ENCODE measurements around the gene FNDC3A. TPM values are rescaled to one million over a fixed set of nuclear protein-coding genes. Genes with fewer than 3 reads are reported as not detected.

The FNDC3A gene
- total RNA-seq, 1 donor from 2014 or later = 39.4 TPM

GRCh38 chr13:48983331-48983730 lies 7.6 kb downstream of the FNDC3A start:
- DNase-seq (ENCODE audit: low spot score) = no peak
- peaks cover 12% of the 10 kb centered on the region for H3K4me1 Mint-ChIP-seq (ENCODE audit: unreplicated experiment)
- no peaks in the 10 kb centered on the region for H3K9me3 Mint-ChIP-seq (ENCODE audit: unreplicated experiment)
- no peak overlapping the region for H3K4me3 Mint-ChIP-seq (ENCODE audit: unreplicated experiment)
- no peaks in the 10 kb centered on the region for H3K36me3 Mint-ChIP-seq (ENCODE audit: low read depth, unreplicated experiment)
- no peak for TF ChIP-seq CTCF (IDR thresholded peaks at IDR 0.05; ENCODE audit: unreplicated experiment)
- no peaks in the 10 kb centered on the region for H3K27me3 Mint-ChIP-seq (ENCODE audit: unreplicated experiment)
- no peak overlapping the region for H3K27ac Mint-ChIP-seq (ENCODE audit: unreplicated experiment)

GRCh38 chr13:48985756-48986155 lies 10.0 kb downstream of the FNDC3A start:
- TF ChIP-seq CTCF (IDR thresholded peaks at IDR 0.05; ENCODE audit: unreplicated experiment) = no peak
- peaks cover 5% of the 10 kb centered on the region for H3K4me1 Mint-ChIP-seq (ENCODE audit: unreplicated experiment)
- H3K27ac Mint-ChIP-seq (ENCODE audit: unreplicated experiment) = no peak overlapping the region
- no peak overlapping the region for H3K4me3 Mint-ChIP-seq (ENCODE audit: unreplicated experiment)
- H3K9me3 Mint-ChIP-seq (ENCODE audit: unreplicated experiment) = no peaks in the 10 kb centered on the region
- no peak for DNase-seq (ENCODE audit: low spot score)
- peaks cover 2% of the 10 kb centered on the region for H3K36me3 Mint-ChIP-seq (ENCODE audit: low read depth, unreplicated experiment)
- no peaks in the 10 kb centered on the region for H3K27me3 Mint-ChIP-seq (ENCODE audit: unreplicated experiment)

DNA sequence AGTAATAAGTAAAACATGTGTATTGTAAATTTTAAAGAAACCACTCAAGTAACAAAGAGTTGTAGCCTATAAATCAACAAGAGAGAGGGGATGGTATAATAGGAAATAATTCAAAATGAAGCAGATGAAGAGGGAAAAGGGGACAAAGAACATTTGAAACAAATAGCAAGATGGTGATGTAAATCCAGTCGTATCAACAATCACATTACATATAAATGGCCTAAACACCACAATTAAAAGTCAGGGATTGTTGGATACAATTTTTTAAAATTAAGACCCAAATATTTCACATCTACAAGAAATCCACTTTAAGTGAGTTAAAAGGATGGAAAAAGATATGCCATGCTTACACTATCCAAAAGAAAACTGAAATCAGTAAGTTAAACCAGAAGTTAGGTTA lies 15.2 kb downstream of the FNDC3A start:
- H3K27me3 Mint-ChIP-seq (ENCODE audit: unreplicated experiment) = no peaks in the 10 kb centered on the region

GRCh38 chr13:48993150-48993549 lies 17.4 kb downstream of the FNDC3A start:
- DNase-seq (ENCODE audit: low spot score) = no peak
- Mint-ChIP-seq H3K27me3 (ENCODE audit: unreplicated experiment) (no peaks in the 10 kb centered on the region), H3K4me3 (ENCODE audit: unreplicated experiment) (no peak overlapping the region), H3K27ac (ENCODE audit: unreplicated experiment) (no peak overlapping the region), H3K36me3 (ENCODE audit: low read depth, unreplicated experiment) (peaks cover 14% of the 10 kb centered on the region), H3K4me1 (ENCODE audit: unreplicated experiment) (no peaks in the 10 kb centered on the region), H3K9me3 (ENCODE audit: unreplicated experiment) (no peaks in the 10 kb centered on the region)
- TF ChIP-seq CTCF (IDR thresholded peaks at IDR 0.05; ENCODE audit: unreplicated experiment) = no peak

More for the DNA sequence above, 15.2 kb downstream of the FNDC3A start:
- no peak for TF ChIP-seq CTCF (IDR thresholded peaks at IDR 0.05; ENCODE audit: unreplicated experiment)
- Mint-ChIP-seq H3K4me3 (ENCODE audit: unreplicated experiment) (no peak overlapping the region), H3K27ac (ENCODE audit: unreplicated experiment) (no peak overlapping the region), H3K36me3 (ENCODE audit: low read depth, unreplicated experiment) (peaks cover 9% of the 10 kb centered on the region), H3K4me1 (ENCODE audit: unreplicated experiment) (peaks cover 3% of the 10 kb centered on the region), H3K9me3 (ENCODE audit: unreplicated experiment) (no peaks in the 10 kb centered on the region)
- DNase-seq (ENCODE audit: low spot score) = no peak

GRCh38 chr13:48994706-48995105 lies 19.0 kb downstream of the FNDC3A start:
- no peaks in the 10 kb centered on the region for H3K27me3 Mint-ChIP-seq (ENCODE audit: unreplicated experiment)
- no peaks in the 10 kb centered on the region for H3K9me3 Mint-ChIP-seq (ENCODE audit: unreplicated experiment)
- no peak for TF ChIP-seq CTCF (IDR thresholded peaks at IDR 0.05; ENCODE audit: unreplicated experiment)
- H3K27ac Mint-ChIP-seq (ENCODE audit: unreplicated experiment) = no peak overlapping the region
- DNase-seq (ENCODE audit: low spot score) = no peak
- H3K4me1 Mint-ChIP-seq (ENCODE audit: unreplicated experiment) = no peaks in the 10 kb centered on the region
- H3K36me3 Mint-ChIP-seq (ENCODE audit: low read depth, unreplicated experiment) = peaks cover 22% of the 10 kb centered on the region
- H3K4me3 Mint-ChIP-seq (ENCODE audit: unreplicated experiment) = no peak overlapping the region

Data from endothelial cell (in vitro differentiated cells).